ENCODE results near the gene KLF17.

Gene KLF17

GRCh38 chr1:44154049-44154448 is 35.4 kb downstream of the KLF17 start:
- DNase-seq: no peak

- DNase-seq: no peak
Observed at GRCh38 chr1:44157903-44158302, 39.3 kb downstream of the KLF17 start.

- no peak for DNase-seq
Observed at GRCh38 chr1:44158871-44159270, 40.2 kb downstream of the KLF17 start.

- DNase-seq: no peak
Observed at GRCh38 chr1:44161546-44161945, 42.9 kb downstream of the KLF17 start.

- DNase-seq: no peak
Observed at GRCh38 chr1:44168520-44169098, 50.0 kb downstream of the KLF17 start.

GRCh38 chr1:44170281-44170823 is 51.7 kb downstream of the KLF17 start:
- DNase-seq: no peak

GRCh38 chr1:44174630-44175029 is 56.0 kb downstream of the KLF17 start:
- DNase-seq: no peak

All from effector CD4-positive, alpha-beta T cell (primary cell).